MM.1S (cell line): ENCODE data around the gene CCDC88B.

Experiments used
- EZH2 ChIP-seq: fragments of 300-600 bp; sonication (generic); optimal IDR thresholded peaks from 2 replicates; pipeline ENCODE3; 2017; ENCODE audit warnings: low read depth, mild to moderate bottlenecking, antibody characterized with exemption, low read length, mixed read lengths
- TF ChIP-seq, protein P1 (sequence below): fragments of 300-600 bp; sonication (generic); IDR thresholded peaks from 2 replicates; pipeline ENCODE4 v1.5.1; 2016; ENCODE audit warnings: antibody characterized with exemption, low read length, mixed read lengths

DNA sequence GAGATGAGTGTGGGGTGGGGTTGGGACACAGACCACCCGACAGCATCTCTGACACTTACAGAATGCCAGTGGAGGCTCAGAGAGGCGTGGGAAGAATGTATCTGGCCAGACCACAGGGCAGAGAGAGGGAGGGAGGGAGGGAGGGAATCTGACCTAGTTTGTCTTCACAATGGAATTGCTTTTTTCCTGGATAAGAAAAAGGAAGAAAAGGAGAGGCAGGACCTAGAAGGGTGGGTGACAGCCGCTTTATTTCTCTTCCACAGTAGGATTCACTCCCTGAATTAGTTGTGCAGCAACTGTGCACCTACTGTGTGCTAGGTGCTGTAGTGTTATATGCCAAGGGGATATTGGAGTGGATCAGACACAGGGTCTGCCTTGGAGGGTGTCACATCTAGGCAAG lies 45.2 kb upstream of the CCDC88B start:
- TF ChIP-seq, protein P1, sequence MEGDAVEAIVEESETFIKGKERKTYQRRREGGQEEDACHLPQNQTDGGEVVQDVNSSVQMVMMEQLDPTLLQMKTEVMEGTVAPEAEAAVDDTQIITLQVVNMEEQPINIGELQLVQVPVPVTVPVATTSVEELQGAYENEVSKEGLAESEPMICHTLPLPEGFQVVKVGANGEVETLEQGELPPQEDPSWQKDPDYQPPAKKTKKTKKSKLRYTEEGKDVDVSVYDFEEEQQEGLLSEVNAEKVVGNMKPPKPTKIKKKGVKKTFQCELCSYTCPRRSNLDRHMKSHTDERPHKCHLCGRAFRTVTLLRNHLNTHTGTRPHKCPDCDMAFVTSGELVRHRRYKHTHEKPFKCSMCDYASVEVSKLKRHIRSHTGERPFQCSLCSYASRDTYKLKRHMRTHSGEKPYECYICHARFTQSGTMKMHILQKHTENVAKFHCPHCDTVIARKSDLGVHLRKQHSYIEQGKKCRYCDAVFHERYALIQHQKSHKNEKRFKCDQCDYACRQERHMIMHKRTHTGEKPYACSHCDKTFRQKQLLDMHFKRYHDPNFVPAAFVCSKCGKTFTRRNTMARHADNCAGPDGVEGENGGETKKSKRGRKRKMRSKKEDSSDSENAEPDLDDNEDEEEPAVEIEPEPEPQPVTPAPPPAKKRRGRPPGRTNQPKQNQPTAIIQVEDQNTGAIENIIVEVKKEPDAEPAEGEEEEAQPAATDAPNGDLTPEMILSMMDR, result no peak
- no peak for TF ChIP-seq EZH2
